Thyroid gland (tissue), 4 donors: Measurements from ENCODE around the gene PRKCQ. TPM values are rescaled to one million over a fixed set of nuclear protein-coding genes. Genes with fewer than 3 reads are reported as not detected.

Experiments
- DNase-seq, 2 donors: peaks; one replicate each; pipeline ENCODE4 v3.0.0-alpha.2; 2019
- H3K27ac ChIP-seq, 3 donors: fragments of 200-600 bp; sonication (generic); 1 replicate in 2 of 3; 2 replicates in 1 of 3; pipeline ENCODE4 v1.5.1; 2016 to 2019; ENCODE audit warnings: mild to moderate bottlenecking in 1 of 3, moderate library complexity in 1 of 3
- H3K27me3 ChIP-seq: fragments of 200-600 bp; sonication (generic); one replicate; pipeline ENCODE4 v1.5.1; 2019
- H3K36me3 ChIP-seq, 2 donors: fragments of 200-600 bp; sonication (generic); one replicate each; pipeline ENCODE4 v1.5.1; 2016 to 2019
- H3K4me1 ChIP-seq, 2 donors: fragments of 200-600 bp; sonication (generic); one replicate each; pipeline ENCODE4 v1.5.1; 2017 to 2019
- H3K4me3 ChIP-seq, 3 donors: fragments of 200-600 bp; sonication (generic); replicated peaks in 1 of 3; 1 replicate in 2 of 3; 2 replicates in 1 of 3; pipeline ENCODE4 v1.5.1; 2016; ENCODE audit warnings: mild to moderate bottlenecking in 1 of 3
- H3K9me3 ChIP-seq: fragments of 200-600 bp; sonication (generic); one replicate; pipeline ENCODE4 v1.5.1; 2017
- POLR2A ChIP-seq, 2 donors: fragments of 450-650 bp; IDR thresholded peaks; one replicate each; pipeline ENCODE4 v1.6.1; 2017; ENCODE audit warnings: antibody characterized with exemption in 2 of 2, mild to moderate bottlenecking in 2 of 2, moderate library complexity in 1 of 2
- WGBS, 2 donors: methylation state at CpG; one replicate each; pipeline ENCODE4 v1.1.5; 2017; 5-methylcytosine and 5-hydroxymethylcytosine counted together
- intact Hi-C: fragments of 100-400 bp; cut with DNase I; formaldehyde crosslinking; loops from one replicate; pipeline ENCODE4 v1.15.1; 2023
- total RNA-seq, 4 donors: library from RNA; depleted of rRNA; stranded (reverse); fragments of >200 nt; gene quantifications; one replicate each; pipeline ENCODE4 v1.2.3, GENCODE V29; 2016
- TF ChIP-seq, protein P1 (sequence below), 6 experiments: fragments of 200-600 bp in 3 of 6; fragments of 450-650 bp in 3 of 6; sonication (generic) in 3 of 6; IDR thresholded peaks; one replicate each; pipeline ENCODE4 v1.5.1; 2016 to 2019; ENCODE audit warnings: antibody characterized with exemption in 6 of 6, mild to moderate bottlenecking in 2 of 6, inconsistent platforms in 1 of 6, moderate library complexity in 1 of 6

PRKCQ gene
- total RNA-seq, 4 donors from 2014 or later = 24.2 to 45.7 (median 34.5) TPM

DNA sequence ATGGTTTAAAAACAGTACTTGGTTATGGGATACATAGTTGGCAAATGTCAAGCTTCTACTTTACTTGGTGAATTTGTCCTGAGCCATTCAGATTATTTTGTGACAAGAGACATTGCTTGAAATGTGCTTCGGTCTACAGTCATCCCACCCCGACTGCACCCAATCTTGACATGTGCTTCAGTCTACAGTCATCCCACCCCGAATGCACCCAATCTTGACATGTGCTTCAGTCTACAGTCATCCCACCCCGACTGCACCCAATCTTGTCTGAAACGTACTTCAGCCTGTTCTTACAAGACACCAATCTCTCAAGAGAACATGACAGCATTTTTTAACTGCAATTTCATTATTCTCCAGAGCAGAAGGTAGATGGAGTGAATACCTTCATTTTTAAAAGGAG lies 47.8 kb downstream of the PRKCQ start:
- TF ChIP-seq, protein P1, sequence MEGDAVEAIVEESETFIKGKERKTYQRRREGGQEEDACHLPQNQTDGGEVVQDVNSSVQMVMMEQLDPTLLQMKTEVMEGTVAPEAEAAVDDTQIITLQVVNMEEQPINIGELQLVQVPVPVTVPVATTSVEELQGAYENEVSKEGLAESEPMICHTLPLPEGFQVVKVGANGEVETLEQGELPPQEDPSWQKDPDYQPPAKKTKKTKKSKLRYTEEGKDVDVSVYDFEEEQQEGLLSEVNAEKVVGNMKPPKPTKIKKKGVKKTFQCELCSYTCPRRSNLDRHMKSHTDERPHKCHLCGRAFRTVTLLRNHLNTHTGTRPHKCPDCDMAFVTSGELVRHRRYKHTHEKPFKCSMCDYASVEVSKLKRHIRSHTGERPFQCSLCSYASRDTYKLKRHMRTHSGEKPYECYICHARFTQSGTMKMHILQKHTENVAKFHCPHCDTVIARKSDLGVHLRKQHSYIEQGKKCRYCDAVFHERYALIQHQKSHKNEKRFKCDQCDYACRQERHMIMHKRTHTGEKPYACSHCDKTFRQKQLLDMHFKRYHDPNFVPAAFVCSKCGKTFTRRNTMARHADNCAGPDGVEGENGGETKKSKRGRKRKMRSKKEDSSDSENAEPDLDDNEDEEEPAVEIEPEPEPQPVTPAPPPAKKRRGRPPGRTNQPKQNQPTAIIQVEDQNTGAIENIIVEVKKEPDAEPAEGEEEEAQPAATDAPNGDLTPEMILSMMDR (IDR thresholded peaks at IDR 0.05) = no peak
- TF ChIP-seq POLR2A (IDR thresholded peaks at IDR 0.05) = no peak
- 93% methylated on average over 5 of the region's 5 CpGs for WGBS, 2 donors
- Histone ChIP-seq H3K4me3 (no peak overlapping the region), H3K27me3 (no peaks in the 10 kb centered on the region), H3K27ac (no peak overlapping the region), H3K9me3 (no peaks in the 10 kb centered on the region), H3K36me3 (no peaks in the 10 kb centered on the region), H3K4me1 (no peaks in the 10 kb centered on the region)
- DNase-seq = no peak
- intact Hi-C loops = no loop called here

DNA sequence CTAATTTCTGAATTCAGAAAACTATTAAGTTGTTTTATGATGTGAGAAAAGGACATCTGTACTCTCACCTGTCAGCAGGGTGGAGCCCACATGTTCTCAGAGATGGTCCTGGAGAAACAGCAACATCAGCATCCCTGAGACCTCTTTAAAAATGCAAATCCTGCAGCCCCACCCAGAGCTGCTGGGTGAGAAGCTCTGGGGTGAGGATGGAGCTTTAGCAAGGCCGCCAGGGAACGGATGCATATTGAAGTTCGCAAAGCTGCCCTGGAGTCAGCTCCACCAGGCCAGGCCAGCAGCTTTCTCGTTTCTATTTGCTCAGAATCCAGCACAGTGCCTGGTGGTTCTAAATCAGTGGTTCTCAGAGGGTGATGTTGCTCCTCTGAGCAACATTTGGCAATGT lies 49.1 kb downstream of the PRKCQ start:
- H3K27me3 ChIP-seq = no peaks in the 10 kb centered on the region
- H3K4me1 ChIP-seq = no peaks in the 10 kb centered on the region
- 83 to 87% methylated on average over 4 of the region's 4 CpGs for WGBS, 2 donors
- no peaks in the 10 kb centered on the region for H3K36me3 ChIP-seq
- intact Hi-C loops = no loop called here
- no peak for DNase-seq
- no peaks in the 10 kb centered on the region for H3K9me3 ChIP-seq
- H3K27ac ChIP-seq = no peak overlapping the region
- no peak overlapping the region for H3K4me3 ChIP-seq
- TF ChIP-seq, protein P1 (IDR thresholded peaks at IDR 0.05) = no peak
- TF ChIP-seq POLR2A (IDR thresholded peaks at IDR 0.05) = no peak

DNA sequence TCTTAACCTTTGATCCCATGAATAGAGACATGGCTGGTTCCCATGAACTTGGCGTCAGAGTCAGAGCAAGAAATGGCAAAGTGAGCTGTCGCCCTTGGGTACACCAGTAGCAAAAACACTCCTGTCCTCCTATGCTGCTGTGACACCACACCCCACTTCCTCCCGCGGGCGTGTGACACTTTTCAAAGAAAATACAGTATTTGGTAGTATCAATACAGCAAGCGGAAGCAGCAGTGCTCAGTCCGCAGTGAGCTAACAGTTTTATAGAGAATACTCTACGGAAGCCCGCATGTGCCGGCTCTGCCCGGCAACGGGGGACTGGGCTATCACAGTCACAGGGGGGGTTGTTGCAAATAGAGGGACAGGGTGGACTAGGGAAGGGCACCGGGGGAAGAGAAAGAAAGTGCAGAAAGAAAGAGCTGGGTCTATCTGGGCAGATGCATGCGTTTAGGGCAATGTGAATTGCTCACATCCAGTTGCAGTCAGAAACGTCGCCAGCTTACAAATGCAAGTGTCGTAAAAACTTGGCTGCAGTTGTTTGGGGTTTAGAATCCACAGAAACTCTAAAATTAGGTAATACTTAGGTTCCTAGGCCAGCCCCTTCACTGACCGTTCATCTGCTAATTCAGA lies 49.8 kb downstream of the PRKCQ start:
- TF ChIP-seq, protein P1 (IDR thresholded peaks at IDR 0.05) = no peak
- DNase-seq = no peak
- intact Hi-C loops = no loop called here
- H3K27ac ChIP-seq = no peak overlapping the region
- no peaks in the 10 kb centered on the region for H3K36me3 ChIP-seq
- H3K9me3 ChIP-seq = no peaks in the 10 kb centered on the region
- no peak overlapping the region for H3K4me3 ChIP-seq
- no peaks in the 10 kb centered on the region for H3K27me3 ChIP-seq
- 82 to 88% methylated on average over 18 of the region's 18 CpGs for WGBS, 2 donors
- no peaks in the 10 kb centered on the region for H3K4me1 ChIP-seq

DNA sequence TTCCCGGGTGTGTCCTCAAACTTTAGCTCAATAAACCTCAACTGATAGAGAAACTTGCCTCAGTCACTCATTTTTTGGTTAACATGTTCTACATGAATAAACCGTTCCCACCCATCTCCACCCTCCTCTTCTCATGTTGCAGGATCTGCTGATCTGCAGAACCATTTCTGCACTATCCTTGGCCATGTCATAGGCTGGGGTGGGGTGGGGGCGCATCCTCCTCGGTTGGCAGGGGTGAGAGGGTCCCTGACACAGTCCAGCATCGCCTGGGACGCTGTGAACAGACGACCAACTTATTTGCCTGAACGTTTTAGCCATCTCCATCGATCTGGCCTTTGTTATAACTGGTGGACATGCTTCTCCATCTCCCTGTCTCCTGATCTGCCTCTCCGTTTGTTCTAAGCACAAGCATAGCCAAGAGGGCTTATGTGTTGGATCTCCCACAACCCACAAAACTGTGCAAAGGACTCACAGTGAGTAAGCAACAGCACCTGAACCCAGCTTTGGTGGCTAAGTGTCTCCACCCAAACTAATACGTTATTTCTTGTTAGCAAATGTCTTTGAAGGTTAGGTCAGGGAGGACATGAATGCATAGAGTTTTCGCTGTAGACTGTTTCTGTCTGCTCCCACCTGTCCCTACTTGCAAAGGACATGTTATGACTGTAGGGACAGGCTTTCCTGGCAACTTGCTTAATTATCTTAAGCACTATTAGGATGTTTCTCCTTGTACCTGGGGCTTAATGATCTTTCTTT lies 51.7 kb downstream of the PRKCQ start:
- Histone ChIP-seq H3K4me1 (no peaks in the 10 kb centered on the region), H3K27me3 (no peaks in the 10 kb centered on the region), H3K9me3 (no peaks in the 10 kb centered on the region), H3K36me3 (no peaks in the 10 kb centered on the region), H3K27ac (no peak overlapping the region), H3K4me3 (no peak overlapping the region)
- WGBS, 2 donors = 90 to 92% methylated on average over 12 of the region's 12 CpGs
- intact Hi-C loops = no loop called here
- TF ChIP-seq, protein P1 (IDR thresholded peaks at IDR 0.05) = no peak
- no peak for TF ChIP-seq POLR2A (IDR thresholded peaks at IDR 0.05)
- DNase-seq = no peak

DNA sequence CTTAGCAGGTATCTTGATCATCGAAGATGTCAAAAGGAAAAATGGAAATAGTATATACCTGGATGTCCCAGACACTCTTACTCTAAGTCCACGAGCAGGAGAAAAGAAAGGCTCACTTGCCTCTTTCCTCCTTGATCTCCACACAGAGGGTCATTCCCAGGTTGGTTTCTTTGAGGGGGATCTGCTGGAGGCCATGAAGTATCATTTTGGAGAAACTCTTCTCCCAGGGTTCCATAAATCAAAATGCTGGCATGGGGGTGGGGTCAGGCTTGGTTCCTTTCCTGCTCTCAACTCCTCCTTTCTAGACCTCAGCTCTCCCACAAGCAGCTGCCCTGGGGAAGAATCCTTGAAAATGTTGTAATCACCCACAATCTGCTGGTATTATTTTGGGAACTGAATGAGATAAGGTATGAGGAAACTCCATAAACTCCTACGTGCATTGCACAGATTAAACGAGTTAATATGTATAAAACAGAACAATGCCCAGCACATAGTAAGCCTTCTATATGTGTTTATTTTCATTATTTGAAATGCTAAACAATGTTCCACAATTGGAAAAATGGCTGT lies 54.4 kb downstream of the PRKCQ start:
- Histone ChIP-seq H3K27ac (no peak overlapping the region), H3K4me1 (no peaks in the 10 kb centered on the region), H3K36me3 (no peaks in the 10 kb centered on the region), H3K4me3 (no peak overlapping the region), H3K9me3 (no peaks in the 10 kb centered on the region), H3K27me3 (no peaks in the 10 kb centered on the region)
- TF ChIP-seq, protein P1 (IDR thresholded peaks at IDR 0.05) = no peak
- TF ChIP-seq POLR2A (IDR thresholded peaks at IDR 0.05) = no peak
- DNase-seq = no peak
- intact Hi-C loops = no loop called here
- WGBS, 2 donors = 91 to 96% methylated on average over 4 of the region's 4 CpGs
